Small intestine (tissue), 7 donors: ENCODE measurements around the gene ARHGEF37. TPM values are rescaled to one million over a fixed set of nuclear protein-coding genes. Genes with fewer than 3 reads are reported as not detected.
A peak's percentile ranks its signal among the peaks of the same experiment; 100 is the strongest.

Source experiments
- DNase-seq, 2 donors: peaks; one replicate each; pipeline versions ENCODE4 v3.0.0 to v3.0.0-alpha.2; 2013
- FAIRE-seq: peaks from 2 replicates; lab custom pipeline; 2012; peaks lifted over from hg19 to GRCh38; lab: Jason Lieb, UNC
- H3K27ac ChIP-seq, 3 donors: one replicate each; pipeline ENCODE4 v1.5.1; 2013; ENCODE audit warnings: low read length in 2 of 3, mild to moderate bottlenecking in 2 of 3, control low read depth in 1 of 3, inconsistent platforms in 1 of 3, low read depth in 1 of 3, moderate library complexity in 1 of 3
- H3K27me3 ChIP-seq, 3 donors: one replicate each; pipeline ENCODE4 v1.6.1; 2013; ENCODE audit warnings: low read length in 3 of 3, inconsistent platforms in 1 of 3; ENCODE audit not compliant: control insufficient read depth in 3 of 3, insufficient read depth in 3 of 3
- H3K36me3 ChIP-seq, 3 donors: one replicate each; pipeline ENCODE4 v1.6.1; 2013; ENCODE audit warnings: low read length in 3 of 3, inconsistent platforms in 1 of 3, low read depth in 1 of 3, mild to moderate bottlenecking in 1 of 3, moderate library complexity in 1 of 3; ENCODE audit not compliant: control insufficient read depth in 3 of 3, insufficient read depth in 2 of 3
- H3K4me1 ChIP-seq, 3 donors: one replicate each; pipeline ENCODE4 v1.6.1; 2013; ENCODE audit warnings: low read length in 2 of 3, inconsistent platforms in 1 of 3, low read depth in 1 of 3, mild to moderate bottlenecking in 1 of 3, moderate library complexity in 1 of 3; ENCODE audit not compliant: control insufficient read depth in 3 of 3, insufficient read depth in 2 of 3
- H3K4me3 ChIP-seq, 3 donors: one replicate each; pipeline ENCODE4 v1.5.1; 2013; ENCODE audit warnings: low read length in 3 of 3, control low read depth in 1 of 3, inconsistent platforms in 1 of 3, low read depth in 1 of 3, mild to moderate bottlenecking in 1 of 3, moderate library complexity in 1 of 3
- H3K9me3 ChIP-seq, 2 donors: one replicate each; pipeline ENCODE4 v1.6.1; 2013; ENCODE audit warnings: low read depth in 1 of 2, low read length in 1 of 2; ENCODE audit not compliant: control insufficient read depth in 2 of 2, insufficient read depth in 1 of 2
- WGBS, 3 donors: extraction: QIAGEN DNeasy Blood & Tissue Kit; methylation state at CpG; one replicate each; pipeline ENCODE4 v1.1.7; 2013; 5-methylcytosine and 5-hydroxymethylcytosine counted together
- polyA plus RNA-seq, 4 donors: library from polyadenylated mRNA; stranded (reverse) in 3 of 4; unstranded in 1 of 4; fragments of 200-250 nt in 3 of 4; fragments of 120-200 nt in 1 of 4; gene quantifications; one replicate each; pipeline versions ENCODE4 v1.2.1 to v1.2.3, GENCODE V29; 2013
- donor health status: healthy with polysubstance abuse.
- donor health status: control.
- donor health status: control.
- donor health status: Bipolar disorder and iron deficiency.
- donor health status: healthy.

ARHGEF37 gene
- polyA plus RNA-seq, 4 donors: 2.8 to 8.7 (median 4.0) TPM

DNA sequence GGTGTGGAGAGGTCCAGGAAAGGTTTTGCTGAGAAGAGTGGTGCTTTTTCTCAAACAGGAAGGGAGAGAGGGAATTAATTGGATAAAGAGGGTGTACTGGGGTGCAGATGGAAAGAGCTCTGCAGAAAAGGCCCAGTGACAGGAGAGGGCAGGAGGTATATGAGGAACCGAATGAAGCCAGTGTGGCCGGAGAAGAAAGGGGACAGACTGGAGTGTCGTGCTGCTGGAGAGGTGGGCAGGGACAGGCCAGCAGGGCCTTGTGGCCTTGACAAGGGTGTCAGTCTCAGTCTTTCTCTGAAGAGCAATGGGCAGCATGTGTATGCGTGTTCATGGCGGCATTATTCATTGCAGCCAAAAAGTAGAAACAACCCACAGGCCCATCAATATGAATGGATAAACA, 48.1 kb downstream of the ARHGEF37 start:
- no peak overlapping the region for H3K4me3 ChIP-seq
- H3K27ac ChIP-seq: no peak overlapping the region
- no peak for FAIRE-seq
- no peaks in the 10 kb centered on the region for H3K27me3 ChIP-seq
- peaks cover 0 to 21% (median 0%) of the 10 kb centered on the region in 3 donors for H3K4me1 ChIP-seq
- no peaks in the 10 kb centered on the region for H3K9me3 ChIP-seq
- WGBS, 3 donors: 96% methylated on average over 5 of the region's 5 CpGs
- peaks cover 0 to 41% (median 6%) of the 10 kb centered on the region in 3 donors for H3K36me3 ChIP-seq
- DNase-seq: no peak

DNA sequence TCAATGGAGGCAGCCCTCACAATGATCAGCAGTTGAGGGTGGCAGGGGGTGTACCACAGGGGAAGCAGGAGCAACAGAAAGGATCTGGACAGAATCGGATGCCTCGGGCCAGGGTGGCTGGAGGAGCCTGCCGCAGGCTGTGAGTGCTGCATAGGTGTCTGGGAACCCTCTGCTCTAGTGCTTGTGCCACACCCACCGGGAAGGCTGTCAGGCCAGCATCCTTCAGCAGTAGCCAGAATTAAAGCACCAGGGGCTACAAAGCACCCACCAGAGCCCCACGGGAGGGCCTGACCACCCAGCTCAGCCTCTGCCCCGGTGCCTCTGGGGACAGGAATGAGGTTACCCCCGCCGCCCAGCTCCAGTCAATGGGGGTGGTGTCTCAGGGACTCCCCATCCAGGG, 49.0 kb downstream of the ARHGEF37 start:
- 66 to 83% (median 73%) methylated on average over 8 of the region's 8 CpGs for whole genome bisulfite sequencing, 3 donors
- H3K27ac ChIP-seq: no peak overlapping the region
- peaks cover 0 to 21% (median 0%) of the 10 kb centered on the region in 3 donors for H3K4me1 ChIP-seq
- H3K27me3 ChIP-seq: no peaks in the 10 kb centered on the region
- DNase-seq (no peak), FAIRE-seq (no peak)
- H3K4me3 ChIP-seq: no peak overlapping the region
- peaks cover 0 to 34% (median 6%) of the 10 kb centered on the region in 3 donors for H3K36me3 ChIP-seq
- H3K9me3 ChIP-seq: no peaks in the 10 kb centered on the region

DNA sequence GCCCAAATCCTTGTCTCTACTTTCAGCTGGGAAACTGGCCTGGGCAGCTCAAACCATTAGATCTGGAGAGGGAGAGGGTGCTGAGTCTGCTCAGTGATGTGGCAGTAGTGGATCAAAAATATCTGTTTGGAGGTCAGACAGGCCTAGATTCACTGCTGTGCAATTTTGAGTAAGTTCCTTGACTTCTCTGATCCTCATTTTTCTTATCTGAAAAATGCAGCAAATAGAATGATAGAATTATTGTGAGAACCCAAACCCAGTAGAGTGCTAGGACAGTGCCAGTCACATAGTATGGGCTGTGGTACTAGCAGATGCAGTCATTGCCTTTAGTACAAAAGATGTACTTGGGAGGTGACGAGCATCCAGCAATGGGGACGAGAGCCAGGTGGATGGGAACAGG, 50.2 kb downstream of the ARHGEF37 start:
- H3K9me3 ChIP-seq: no peaks in the 10 kb centered on the region

GRCh38 chr5:149632311-149633251, 51.3 kb downstream of the ARHGEF37 start:
- WGBS, 3 donors: 22 to 49% (median 42%) methylated on average over 12 of the region's 12 CpGs
- no peak for FAIRE-seq
- H3K27me3 ChIP-seq: no peaks in the 10 kb centered on the region

More for the DNA sequence above, 50.2 kb downstream of the ARHGEF37 start:
- H3K4me1 ChIP-seq: peaks cover 0 to 21% (median 0%) of the 10 kb centered on the region in 3 donors
- FAIRE-seq: no peak
- peak overlapping the region in 2 of 3 donors; percentile 62 to 86 for H3K27ac ChIP-seq
- H3K36me3 ChIP-seq: peaks cover 0 to 27% (median 2%) of the 10 kb centered on the region in 3 donors
- no peaks in the 10 kb centered on the region for H3K27me3 ChIP-seq
- 77 to 97% (median 87%) methylated on average over 2 of the region's 2 CpGs for WGBS, 3 donors
- no peak for DNase-seq
- H3K4me3 ChIP-seq: no peak overlapping the region

DNA sequence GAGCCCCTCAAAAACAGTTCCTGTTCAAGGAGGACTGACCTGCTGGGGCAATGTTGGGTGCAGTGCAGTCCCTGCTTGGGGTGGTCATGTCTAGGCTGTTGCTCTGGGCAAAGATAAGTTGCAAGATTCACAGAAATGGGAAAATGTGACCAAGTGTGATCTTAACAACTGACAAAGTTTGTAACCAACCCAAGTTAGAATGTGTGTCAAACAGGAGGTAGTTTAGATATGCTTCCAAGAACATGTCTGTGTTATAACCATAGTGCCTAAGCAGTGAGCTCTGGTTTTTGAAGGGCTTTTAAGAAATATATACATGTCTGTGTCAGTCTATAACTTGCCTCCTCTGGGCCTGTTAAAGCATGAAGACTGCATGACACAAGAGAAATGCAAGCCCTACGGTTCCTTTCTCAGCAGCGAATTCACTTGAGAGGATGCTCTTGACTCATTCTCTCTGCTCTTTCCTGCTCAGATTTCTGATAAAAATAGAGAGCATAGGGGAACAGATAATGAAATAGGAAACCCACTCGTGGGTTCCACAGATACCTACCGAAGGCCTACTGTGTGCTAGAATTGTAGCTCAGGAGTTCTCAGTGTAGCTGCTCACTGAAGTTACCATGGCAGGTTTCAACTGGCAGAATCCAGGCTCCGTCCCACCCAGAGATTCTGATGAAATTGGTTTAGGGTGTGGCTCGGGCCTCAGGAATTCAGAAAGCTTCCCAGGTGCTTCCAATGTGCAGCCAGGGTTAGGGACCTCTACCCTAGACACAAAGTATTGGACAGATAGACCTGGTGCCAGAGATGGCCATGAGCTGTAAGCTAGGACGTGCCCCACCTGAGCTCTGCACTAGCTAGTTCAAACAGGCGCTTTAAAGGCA, 52.4 kb downstream of the ARHGEF37 start:
- Histone ChIP-seq H3K36me3 (peaks cover 0 to 10% (median 2%) of the 10 kb centered on the region in 3 donors), H3K27ac (peak overlapping the region; percentile 8 to 86 (median 62)), H3K4me3 (no peak overlapping the region), H3K9me3 (no peaks in the 10 kb centered on the region), H3K4me1 (peaks cover 0 to 21% (median 0%) of the 10 kb centered on the region in 3 donors), H3K27me3 (no peaks in the 10 kb centered on the region)
- DNase-seq (no peak), FAIRE-seq (no peak)
- 50 to 73% (median 67%) methylated on average over 8 of the region's 8 CpGs for WGBS, 3 donors

More at GRCh38 chr5:149632311-149633251, 51.3 kb downstream of the ARHGEF37 start:
- H3K4me1 ChIP-seq: peaks cover 0 to 21% (median 0%) of the 10 kb centered on the region in 3 donors
- no peak overlapping the region for H3K4me3 ChIP-seq
- no peaks in the 10 kb centered on the region for H3K9me3 ChIP-seq
- DNase-seq: peak; percentile 63 to 78
- H3K36me3 ChIP-seq: peaks cover 0 to 17% (median 2%) of the 10 kb centered on the region in 3 donors
- peak overlapping the region; percentile 8 to 86 (median 62) for H3K27ac ChIP-seq

GRCh38 chr5:149635394-149635793, 54.1 kb downstream of the ARHGEF37 start:
- WGBS, 3 donors: 80 to 82% (median 81%) methylated on average over 2 of the region's 2 CpGs
- peaks cover 0 to 26% (median 4%) of the 10 kb centered on the region in 3 donors for H3K4me1 ChIP-seq
- H3K27ac ChIP-seq: no peak overlapping the region
- FAIRE-seq (no peak), DNase-seq (no peak)
- H3K4me3 ChIP-seq: no peak overlapping the region
- H3K9me3 ChIP-seq: no peaks in the 10 kb centered on the region
- no peaks in the 10 kb centered on the region for H3K27me3 ChIP-seq
- peaks cover 0 to 4% (median 0%) of the 10 kb centered on the region in 3 donors for H3K36me3 ChIP-seq

DNA sequence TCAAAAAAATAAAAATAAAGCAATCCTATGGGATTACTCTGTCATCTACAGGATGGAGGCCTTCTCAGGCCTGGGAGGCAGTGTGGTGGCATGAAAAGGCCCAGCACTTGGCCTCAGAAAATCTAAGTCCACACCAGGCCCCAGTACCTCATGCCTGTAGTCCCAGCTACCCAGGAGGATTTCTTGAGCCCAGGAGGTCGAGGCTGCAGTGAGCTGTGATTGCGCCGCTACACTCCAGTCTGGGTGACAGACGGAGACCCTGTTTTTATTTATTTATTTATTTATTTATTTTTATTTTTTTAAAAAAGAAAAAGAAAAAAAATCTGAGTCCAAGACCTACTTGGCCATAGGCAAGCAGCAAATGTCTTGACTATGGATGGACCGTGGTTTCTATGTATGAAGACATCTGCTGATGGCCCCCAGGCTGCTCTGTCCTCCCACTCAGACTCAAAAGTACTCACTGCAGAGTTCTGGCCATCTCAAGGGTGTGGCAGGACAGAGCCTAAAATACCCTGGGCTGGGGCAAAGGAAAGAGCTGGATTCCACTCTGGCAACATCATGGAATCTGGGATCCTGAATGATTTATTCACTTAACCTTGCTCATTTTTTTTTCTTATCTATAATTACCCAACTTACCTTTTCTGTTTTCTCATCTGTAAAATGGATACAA, 55.0 kb downstream of the ARHGEF37 start:
- Histone ChIP-seq H3K4me1 (peaks cover 0 to 33% (median 4%) of the 10 kb centered on the region in 3 donors), H3K9me3 (no peaks in the 10 kb centered on the region), H3K4me3 (no peak overlapping the region), H3K27me3 (no peaks in the 10 kb centered on the region), H3K27ac (no peak overlapping the region), H3K36me3 (peaks cover 0 to 4% (median 0%) of the 10 kb centered on the region in 3 donors)
- FAIRE-seq (no peak), DNase-seq (no peak)
- 95 to 98% (median 97%) methylated on average over 5 of the region's 5 CpGs for WGBS, 3 donors
